Right lobe of liver (tissue), 6 donors: ENCODE results near the gene OBP2B. TPM values are rescaled to one million over a fixed set of nuclear protein-coding genes. Genes with fewer than 3 reads are reported as not detected.

Source experiments
- ATAC-seq, 4 donors: fragments of 200-7000 bp; cut with Tn5 transposase; one replicate each; pipeline ENCODE4 v1.9.1; 2020; ENCODE audit warnings: mild to moderate bottlenecking in 4 of 4, moderate library complexity in 4 of 4
- DNase-seq, 3 donors: peaks; one replicate each; pipeline ENCODE4 v3.0.0-alpha.2; 2020
- H3K27ac ChIP-seq, 3 donors: fragments of 200-600 bp; one replicate each; pipeline ENCODE4 v1.8.0; 2022
- H3K27me3 ChIP-seq, 2 donors: fragments of 200-600 bp; one replicate each; pipeline ENCODE4 v1.8.0; 2022
- H3K36me3 ChIP-seq, 4 donors: fragments of 200-600 bp; sonication (generic) in 1 of 4; one replicate each; pipeline versions ENCODE4 v1.5.1 to v1.8.0; 2017 to 2022; ENCODE audit warnings: control low read depth in 1 of 4
- H3K4me1 ChIP-seq, 4 donors: fragments of 200-600 bp; sonication (generic) in 1 of 4; one replicate each; pipeline versions ENCODE4 v1.5.1 to v1.8.0; 2017 to 2022; ENCODE audit warnings: control low read depth in 1 of 4
- H3K4me3 ChIP-seq, 3 donors: fragments of 200-600 bp; one replicate each; pipeline ENCODE4 v1.8.0; 2022
- H3K9me3 ChIP-seq, 4 donors: fragments of 200-600 bp; sonication (generic) in 1 of 4; one replicate each; pipeline versions ENCODE4 v1.5.1 to v1.8.0; 2017 to 2022; ENCODE audit warnings: control low read depth in 1 of 4
- CTCF ChIP-seq, 4 donors: fragments of 200-600 bp in 3 of 4; fragments of 450-650 bp in 1 of 4; IDR thresholded peaks; one replicate each; pipeline versions ENCODE4 v1.5.1 to v1.8.0; 2016 to 2022; ENCODE audit warnings: antibody characterized with exemption in 4 of 4, mild to moderate bottlenecking in 2 of 4
- POLR2A ChIP-seq: fragments of 450-650 bp; IDR thresholded peaks from one replicate; pipeline ENCODE4 v1.6.1; 2017; ENCODE audit warnings: antibody characterized with exemption, mild to moderate bottlenecking
- WGBS: methylation state at CpG from one replicate; pipeline ENCODE4 v1.1.6; 2018; ENCODE audit warnings: low coverage, low lambda C conversion rate; ENCODE audit not compliant: insufficient coverage; ENCODE audit errors: missing lambda C conversion rate; 5-methylcytosine and 5-hydroxymethylcytosine counted together
- intact Hi-C, 2 donors: fragments of 100-400 bp; cut with DNase I; formaldehyde crosslinking; loops; one replicate each; pipeline versions ENCODE4 v1.11.2 to v1.14.1; 2022
- total RNA-seq, 6 experiments: library from RNA; depleted of rRNA in 2 of 6; stranded (reverse); fragments of >200 nt in 2 of 6; fragmentation: NEBNext Ultra II Directional in 3 of 6; extraction: Animal tissue kit (Norgen Biotek cat#: 25700) in 3 of 6; gene quantifications; one replicate each; pipeline versions ENCODE4 v1.1.0 to v1.2.4, GENCODE V29; 2016 to 2023
- donor health status: DM: no; HTN: yes; CAD: no.
- donor health status: DM: no; HTN: no; CAD: no.
- donor health status: DM: no; HTN: no; CAD: no.
- donor health status: DM: no; HTN: yes; CAD: no.
- donor health status: DM: no; HTN: yes; CAD: no.

The OBP2B gene
- total RNA-seq, 6 experiments from 2014 or later = not detected

- no peaks in the 10 kb centered on the region for H3K36me3 ChIP-seq
- H3K27ac ChIP-seq = no peak overlapping the region
- H3K4me3 ChIP-seq = no peak overlapping the region
- no peak for DNase-seq
- 3% methylated on average over 6 of the region's 8 CpGs for WGBS
- no peaks in the 10 kb centered on the region for H3K4me1 ChIP-seq
- TF ChIP-seq POLR2A (no peak), CTCF (IDR thresholded peaks at IDR 0.05) (peak; percentile 46 to 58 (median 52))
- no peaks in the 10 kb centered on the region for H3K27me3 ChIP-seq
- no peaks in the 10 kb centered on the region for H3K9me3 ChIP-seq
- intact Hi-C loops = loop anchor here (5.0 to 10.0 kb wide), 4 partner anchors 210 to 302 kb away; no protein-coding TSS in a partner anchor
- ATAC-seq = peak; percentile 68 to 91 (median 78)
Observed at GRCh38 chr9:133184971-133185370, 24.1 kb downstream of the OBP2B start.

- DNase-seq (no peak), ATAC-seq (peak in 1 of 4 donors; percentile 18)
- intact Hi-C loops = loop anchor here in 1 of 2 donors (10.0 kb wide), 2 partner anchors 213 to 303 kb away; no protein-coding TSS in a partner anchor
- Histone ChIP-seq H3K9me3 (no peaks in the 10 kb centered on the region), H3K27ac (no peak overlapping the region), H3K4me1 (no peaks in the 10 kb centered on the region), H3K4me3 (no peak overlapping the region), H3K27me3 (no peaks in the 10 kb centered on the region), H3K36me3 (no peaks in the 10 kb centered on the region)
- no peak for TF ChIP-seq POLR2A
- 0% methylated on average over 1 of the region's 5 CpGs for WGBS
Observed at GRCh38 chr9:133182151-133182550, 26.9 kb downstream of the OBP2B start.

- WGBS = 52% methylated on average over 3 of the region's 3 CpGs
- no peak for DNase-seq
- Histone ChIP-seq H3K4me3 (no peak overlapping the region), H3K27me3 (no peaks in the 10 kb centered on the region), H3K27ac (no peak overlapping the region), H3K4me1 (no peaks in the 10 kb centered on the region), H3K36me3 (no peaks in the 10 kb centered on the region), H3K9me3 (no peaks in the 10 kb centered on the region)
- intact Hi-C loops = loop anchor here in 1 of 2 donors (10.0 kb wide), 2 partner anchors 213 to 303 kb away; no protein-coding TSS in a partner anchor
- no peak for ATAC-seq
- TF ChIP-seq CTCF (IDR thresholded peaks at IDR 0.05) (no peak), POLR2A (no peak)
Observed at GRCh38 chr9:133181561-133181960, 27.5 kb downstream of the OBP2B start.

GRCh38 chr9:133180953-133181352, 28.1 kb downstream of the OBP2B start:
- H3K27ac ChIP-seq = no peak overlapping the region
- WGBS = 59% methylated on average over 5 of the region's 5 CpGs
- H3K4me3 ChIP-seq = no peak overlapping the region
- no peaks in the 10 kb centered on the region for H3K36me3 ChIP-seq
- H3K4me1 ChIP-seq = no peaks in the 10 kb centered on the region
- H3K9me3 ChIP-seq = no peaks in the 10 kb centered on the region
- DNase-seq (no peak), ATAC-seq (no peak)
- no peak for TF ChIP-seq POLR2A
- TF ChIP-seq CTCF (IDR thresholded peaks at IDR 0.05) = no peak
- intact Hi-C loops = loop anchor here in 1 of 2 donors (10.0 kb wide), 2 partner anchors 214 to 304 kb away; no protein-coding TSS in a partner anchor
- H3K27me3 ChIP-seq = no peaks in the 10 kb centered on the region

- DNase-seq (peak in 1 of 3 donors; percentile 7), ATAC-seq (no peak)
- Histone ChIP-seq H3K4me1 (no peaks in the 10 kb centered on the region), H3K27me3 (no peaks in the 10 kb centered on the region), H3K9me3 (no peaks in the 10 kb centered on the region), H3K4me3 (no peak overlapping the region), H3K36me3 (no peaks in the 10 kb centered on the region), H3K27ac (no peak overlapping the region)
- TF ChIP-seq CTCF (IDR thresholded peaks at IDR 0.05) (no peak), POLR2A (no peak)
- 70% methylated on average over 7 of the region's 7 CpGs for WGBS
- intact Hi-C loops = no loop called here
Observed at GRCh38 chr9:133173056-133173455, 36.0 kb downstream of the OBP2B start.
